Sigmoid colon (tissue), 7 donors: ENCODE results near the gene DLL4. TPM values are rescaled to one million over a fixed set of nuclear protein-coding genes. Genes with fewer than 3 reads are reported as not detected.

ENCODE experiments used
- DNase-seq: peaks from one replicate; pipeline ENCODE4 v3.0.0-alpha.2; 2019
- H3K27ac ChIP-seq, 4 donors: fragments of 200-600 bp; sonication (generic); one replicate each; pipeline ENCODE4 v1.5.1; 2016 to 2019; ENCODE audit warnings: mild to moderate bottlenecking in 1 of 4
- H3K27me3 ChIP-seq, 3 donors: fragments of 200-600 bp; sonication (generic); one replicate each; pipeline ENCODE4 v1.5.1; 2019; ENCODE audit warnings: mild to moderate bottlenecking in 1 of 3
- H3K36me3 ChIP-seq, 4 donors: fragments of 200-600 bp; sonication (generic); one replicate each; pipeline ENCODE4 v1.5.1; 2016 to 2019
- H3K4me1 ChIP-seq, 4 donors: fragments of 200-600 bp; sonication (generic); one replicate each; pipeline ENCODE4 v1.5.1; 2017 to 2019
- H3K4me3 ChIP-seq, 4 donors: fragments of 200-600 bp; sonication (generic); one replicate each; pipeline ENCODE4 v1.5.1; 2017 to 2019; ENCODE audit warnings: mild to moderate bottlenecking in 2 of 4, moderate library complexity in 1 of 4
- H3K9me3 ChIP-seq, 4 donors: fragments of 200-600 bp in 3 of 4; sonication (generic) in 3 of 4; one replicate each; pipeline versions ENCODE4 v1.5.1 to v1.6.1; 2013 to 2019
- CTCF ChIP-seq, 4 experiments: fragments of 450-650 bp in 3 of 4; fragments of 200-600 bp in 1 of 4; IDR thresholded peaks; one replicate each; pipeline ENCODE4 v1.5.1; 2016 to 2019; ENCODE audit warnings: antibody characterized with exemption in 4 of 4, mild to moderate bottlenecking in 3 of 4, moderate library complexity in 2 of 4
- EP300 ChIP-seq, 4 donors: sonication (generic); formaldehyde crosslinking; IDR thresholded peaks; one replicate each; pipeline ENCODE4 v1.6.1; 2017; ENCODE audit warnings: antibody characterized with exemption in 4 of 4
- POLR2A ChIP-seq, 2 donors: fragments of 450-650 bp; IDR thresholded peaks; one replicate each; pipeline ENCODE4 v1.6.1; 2016; ENCODE audit warnings: antibody characterized with exemption in 2 of 2, mild to moderate bottlenecking in 2 of 2, moderate library complexity in 2 of 2
- POLR2AphosphoS5 ChIP-seq, 4 donors: sonication (generic); formaldehyde crosslinking; IDR thresholded peaks; one replicate each; pipeline ENCODE4 v1.6.1; 2017; ENCODE audit warnings: antibody characterized with exemption in 4 of 4
- WGBS, 2 donors: extraction: QIAGEN DNeasy Blood & Tissue Kit; methylation state at CpG; one replicate each; pipeline ENCODE4 v1.1.7; 2013; 5-methylcytosine and 5-hydroxymethylcytosine counted together
- intact Hi-C: fragments of 100-400 bp; cut with DNase I; formaldehyde crosslinking; loops from one replicate; pipeline ENCODE4 v1.15.1; 2023
- polyA plus RNA-seq, 3 donors: library from polyadenylated mRNA; stranded (reverse); fragments of 200-250 nt; gene quantifications; one replicate each; pipeline ENCODE4 v1.2.3, GENCODE V29; 2013
- total RNA-seq, 4 donors: library from RNA; depleted of rRNA; stranded (reverse); fragments of >200 nt; gene quantifications; one replicate each; pipeline ENCODE4 v1.1.0, GENCODE V29; 2016
- donor health status: healthy with polysubstance abuse.
- donor health status: Bipolar disorder and iron deficiency.
- donor health status: healthy.

The DLL4 gene
- total and polyA plus RNA-seq, 7 donors: 1.6 to 12.2 (median 4.3) TPM

- Histone ChIP-seq H3K4me3 (no peak overlapping the region), H3K9me3 (no peaks in the 10 kb centered on the region), H3K4me1 (peaks cover 0 to 24% (median 16%) of the 10 kb centered on the region in 4 donors), H3K27ac (peak overlapping the region in 1 of 4 donors; percentile 85), H3K27me3 (no peaks in the 10 kb centered on the region), H3K36me3 (no peaks in the 10 kb centered on the region)
- no peak for DNase-seq
- WGBS, 2 donors: 66 to 80% methylated on average over 12 of the region's 12 CpGs
- intact Hi-C loops: loop anchor here (5.0 to 10.0 kb wide), 2 partner anchors 36 to 172 kb away; partner anchors contain the start of gene INO80
- no peak for TF ChIP-seq EP300 (IDR thresholded peaks at IDR 0.05)
- TF ChIP-seq POLR2A (IDR thresholded peaks at IDR 0.05): no peak
- no peak for TF ChIP-seq CTCF (IDR thresholded peaks at IDR 0.05)
- no peak for TF ChIP-seq POLR2AphosphoS5 (IDR thresholded peaks at IDR 0.05)
These were observed 13.7 kb downstream of the DLL4 start for GRCh38 chr15:40942878-40943277.

DNA sequence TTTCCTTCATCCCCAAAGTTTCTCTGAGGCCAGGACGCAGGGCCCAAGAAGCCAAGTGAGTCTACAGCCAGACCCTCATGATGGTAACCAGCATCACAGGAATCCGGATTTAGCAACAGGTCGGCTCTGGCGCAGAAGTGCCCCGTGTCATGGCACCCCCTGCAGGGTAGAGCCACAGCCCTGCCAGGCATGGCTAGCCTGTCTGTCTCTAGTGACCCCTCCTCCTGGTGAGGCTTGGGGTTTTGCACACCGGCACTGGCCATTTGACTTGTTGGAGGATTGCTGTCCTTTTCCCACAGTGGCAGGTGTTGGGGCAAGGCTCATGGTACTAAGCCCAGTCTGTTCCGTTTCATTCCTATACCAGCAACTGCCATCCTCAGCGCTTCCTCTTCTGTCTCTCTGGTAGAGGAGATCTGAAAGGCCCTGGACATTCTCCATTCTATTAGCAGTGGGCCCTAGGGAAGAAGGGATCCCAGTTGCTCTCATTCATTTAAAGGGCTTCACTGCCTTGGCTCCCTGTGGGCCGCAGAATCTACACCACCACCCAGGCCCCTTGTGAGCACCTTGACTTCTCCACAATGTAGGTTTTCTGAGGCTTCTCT lies 14.7 kb downstream of the DLL4 start:
- Histone ChIP-seq H3K4me1 (peaks cover 0 to 24% (median 16%) of the 10 kb centered on the region in 4 donors), H3K27ac (no peak overlapping the region), H3K27me3 (no peaks in the 10 kb centered on the region), H3K9me3 (no peaks in the 10 kb centered on the region), H3K4me3 (no peak overlapping the region), H3K36me3 (no peaks in the 10 kb centered on the region)
- intact Hi-C loops: loop anchor here (5.0 to 10.0 kb wide), 2 partner anchors 37 to 171 kb away; partner anchors contain the start of gene INO80
- DNase-seq: no peak
- 96 to 97% methylated on average over 9 of the region's 9 CpGs for WGBS, 2 donors
- TF ChIP-seq POLR2A (IDR thresholded peaks at IDR 0.05) (no peak), CTCF (IDR thresholded peaks at IDR 0.05) (no peak), EP300 (IDR thresholded peaks at IDR 0.05) (no peak), POLR2AphosphoS5 (IDR thresholded peaks at IDR 0.05) (no peak)

DNA sequence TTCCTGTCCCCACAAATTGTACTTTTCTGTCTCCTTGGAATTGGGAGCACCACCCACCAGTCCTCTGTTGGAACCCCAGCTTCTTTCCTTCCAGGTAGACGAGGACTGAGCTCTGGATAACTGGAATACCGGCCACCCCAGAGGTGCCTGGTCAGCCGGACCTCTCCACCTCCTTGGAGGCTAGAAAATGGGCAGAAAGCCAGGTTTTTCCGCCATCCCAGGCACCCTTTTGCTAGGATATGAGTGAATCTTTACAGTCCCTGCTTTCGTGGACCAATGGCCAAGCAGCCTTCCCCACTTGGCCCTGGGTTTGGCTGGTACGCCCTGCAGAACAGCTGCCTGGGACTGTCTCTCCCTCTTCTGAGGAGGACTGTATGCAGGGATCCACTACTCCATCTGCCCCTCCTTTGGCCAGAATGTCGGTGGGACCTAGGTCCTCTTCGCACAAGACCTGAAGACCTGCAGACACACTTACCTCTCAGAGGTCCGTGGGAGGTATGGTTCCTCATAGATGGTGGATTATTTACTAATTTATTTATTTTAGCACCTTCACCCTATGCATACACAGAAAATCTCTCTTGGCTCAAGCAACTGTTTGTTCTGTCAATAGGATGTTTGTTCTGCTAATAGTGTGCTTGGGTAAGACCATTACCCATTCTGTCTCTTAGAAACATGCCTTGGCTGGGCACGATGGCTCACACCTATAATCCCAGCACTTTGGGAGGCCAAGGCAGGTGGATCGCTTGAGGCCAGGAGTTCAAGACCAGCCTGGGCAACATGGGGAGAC lies 15.6 kb downstream of the DLL4 start:
- intact Hi-C loops: loop anchor here (5.0 to 10.0 kb wide), 2 partner anchors 37 to 170 kb away; partner anchors contain the start of gene INO80
- H3K36me3 ChIP-seq: no peaks in the 10 kb centered on the region
- H3K27ac ChIP-seq: no peak overlapping the region
- H3K4me3 ChIP-seq: no peak overlapping the region
- H3K9me3 ChIP-seq: no peaks in the 10 kb centered on the region
- TF ChIP-seq POLR2A (IDR thresholded peaks at IDR 0.05) (no peak), EP300 (IDR thresholded peaks at IDR 0.05) (no peak), POLR2AphosphoS5 (IDR thresholded peaks at IDR 0.05) (no peak), CTCF (IDR thresholded peaks at IDR 0.05) (no peak)
- no peaks in the 10 kb centered on the region for H3K27me3 ChIP-seq
- 90 to 94% methylated on average over 11 of the region's 11 CpGs for WGBS, 2 donors
- no peak for DNase-seq
- H3K4me1 ChIP-seq: peaks cover 0 to 24% (median 16%) of the 10 kb centered on the region in 4 donors

DNA sequence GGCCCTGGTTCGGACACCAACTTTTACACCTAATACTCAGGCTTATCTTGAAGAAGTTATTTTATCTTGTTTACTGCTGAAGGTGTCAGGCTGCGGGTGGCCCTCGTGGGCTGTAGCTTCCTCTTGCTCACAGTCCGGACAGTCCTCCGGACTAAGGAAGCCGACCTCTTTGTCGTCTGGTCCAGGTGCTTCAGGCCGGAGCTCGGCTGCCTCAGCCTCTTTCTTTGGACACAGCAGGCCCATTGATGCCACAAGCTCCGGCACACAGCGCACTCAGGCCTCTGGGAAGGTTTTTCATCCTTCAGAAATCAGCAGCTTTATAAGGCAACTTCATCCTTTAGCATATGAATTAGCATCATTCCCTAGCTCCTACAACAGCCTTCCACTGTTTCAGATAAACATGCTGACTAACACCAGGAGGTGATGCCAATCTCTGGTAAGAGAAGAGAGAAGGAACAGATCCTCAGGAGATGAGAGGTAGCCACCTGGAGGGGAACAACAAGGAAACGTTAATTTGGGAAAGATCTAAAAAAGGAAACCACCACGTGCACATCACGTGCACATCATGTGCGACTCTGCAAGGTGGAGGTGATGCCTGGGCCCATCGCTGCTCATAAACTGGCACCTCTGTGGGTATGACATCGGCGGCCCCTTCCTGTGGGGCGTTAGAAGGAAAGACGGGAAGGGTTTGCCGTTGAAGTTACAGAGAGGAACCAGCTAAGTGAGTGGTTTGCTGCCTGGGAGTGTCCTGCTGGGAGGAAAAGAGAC lies 19.8 kb downstream of the DLL4 start:
- no peak overlapping the region for H3K27ac ChIP-seq
- peaks cover 0 to 15% (median 10%) of the 10 kb centered on the region in 4 donors for H3K4me1 ChIP-seq
- intact Hi-C loops: loop anchor here (10.0 kb wide), 1 partner anchor 166 kb away; the partner anchor contains the start of gene INO80
- H3K27me3 ChIP-seq: no peaks in the 10 kb centered on the region
- H3K36me3 ChIP-seq: no peaks in the 10 kb centered on the region
- no peak overlapping the region for H3K4me3 ChIP-seq
- 73 to 77% methylated on average over 21 of the region's 21 CpGs for WGBS, 2 donors
- no peaks in the 10 kb centered on the region for H3K9me3 ChIP-seq
- no peak for DNase-seq
- TF ChIP-seq POLR2A (IDR thresholded peaks at IDR 0.05) (no peak), POLR2AphosphoS5 (IDR thresholded peaks at IDR 0.05) (no peak), CTCF (IDR thresholded peaks at IDR 0.05) (no peak), EP300 (IDR thresholded peaks at IDR 0.05) (no peak)
